Measurements from ENCODE around the gene ZNF790.

The ZNF790 gene

GRCh38 chr19:36771261-36772231 lies 66.6 kb downstream of the ZNF790 start:
- DNase-seq: no peak

Measured in effector CD8-positive, alpha-beta T cell (primary cell).